ENCODE data around the gene WDR18.

WDR18 gene

GRCh38 chr19:1025960-1026782 is 42.0 kb downstream of the WDR18 start, which contains the start of gene CNN2:
TSS of gene CNN2 (plus strand) at chr19:1026608. CDS start at chr19:1026662, 54 bp downstream.
- TF ChIP-seq CTCF (IDR thresholded peaks at IDR 0.05), result no peak

- no peak for TF ChIP-seq CTCF (IDR thresholded peaks at IDR 0.05)
These were observed 42.9 kb downstream of the WDR18 start for GRCh38 chr19:1026783-1027649.

- no peak for TF ChIP-seq CTCF (IDR thresholded peaks at IDR 0.05)
These were observed 43.5 kb downstream of the WDR18 start for GRCh38 chr19:1027650-1028061.

GRCh38 chr19:1028062-1028926 is 44.1 kb downstream of the WDR18 start:
- no peak for TF ChIP-seq CTCF (IDR thresholded peaks at IDR 0.05)

GRCh38 chr19:1032264-1032867 is 48.2 kb downstream of the WDR18 start:
- TF ChIP-seq CTCF (IDR thresholded peaks at IDR 0.05), result no peak

GRCh38 chr19:1035998-1036621 is 52.0 kb downstream of the WDR18 start:
- no peak for TF ChIP-seq CTCF (IDR thresholded peaks at IDR 0.05)

All from LNCAP (cell line).